OCI-LY3 (cell line): ENCODE data around the gene DCAF12.

Source experiments
- H2AFZ ChIP-seq: fragments of 200-600, 300-600 bp; shearing (Covaris generic); 2 replicates; pipeline ENCODE4 v1.6.0; 2014; ENCODE audit warnings: antibody characterized with exemption, low read depth, low read length
- H3K27ac ChIP-seq: fragments of 200-600, 300-600 bp; sonication (generic); 2 replicates; pipeline ENCODE4 v1.5.1; 2014; ENCODE audit warnings: mild to moderate bottlenecking, low read length, moderate library complexity, mixed read lengths
- H3K27me3 ChIP-seq: fragments of 200-600, 300-600 bp; sonication (generic); 2 replicates; pipeline ENCODE4 v1.6.1; 2014; ENCODE audit warnings: low read depth, low read length, mixed read lengths
- H3K36me3 ChIP-seq: fragments of 200-600, 300-600 bp; sonication (generic); replicated peaks from 2 replicates; pipeline ENCODE3; 2014; ENCODE audit warnings: low read depth, low read length, mixed read lengths
- H3K4me1 ChIP-seq: fragments of 300-600, 200-600 bp; sonication (generic); 2 replicates; pipeline ENCODE4 v1.6.1; 2014; ENCODE audit warnings: low read length, mixed read lengths
- H3K4me2 ChIP-seq: fragments of 200-600, 300-600 bp; sonication (generic); 2 replicates; pipeline ENCODE4 v1.6.1; 2014; ENCODE audit warnings: low read length, mixed read lengths
- H3K4me3 ChIP-seq: fragments of 300-600, 200-600 bp; sonication (generic); 2 replicates; pipeline ENCODE4 v1.5.1; 2014; ENCODE audit warnings: antibody characterized with exemption, mild to moderate bottlenecking, low read length, moderate library complexity
- H3K79me2 ChIP-seq: fragments of 300-600, 200-600 bp; shearing (Covaris generic); 2 replicates; pipeline ENCODE4 v1.6.1; 2014; ENCODE audit warnings: mild to moderate bottlenecking, low read length, mixed read lengths
- H3K9ac ChIP-seq: fragments of 300-600, 200-600 bp; shearing (Covaris generic); 2 replicates; pipeline ENCODE4 v1.6.0; 2014; ENCODE audit warnings: mild to moderate bottlenecking, low read length, moderate library complexity
- H3K9me3 ChIP-seq: fragments of 200-600, 300-600 bp; shearing (Covaris generic); 2 replicates; pipeline ENCODE4 v1.6.1; 2014; ENCODE audit warnings: low read length, mixed read lengths; ENCODE audit not compliant: insufficient read depth
- H4K20me1 ChIP-seq: fragments of 200-600, 300-600 bp; sonication (generic); 2 replicates; pipeline ENCODE4 v1.6.1; 2016; ENCODE audit warnings: low read length, mixed read lengths; ENCODE audit not compliant: insufficient read depth
- CTCF ChIP-seq: fragments of 200-600, 300-600 bp; sonication (generic); IDR thresholded peaks from 2 replicates; pipeline ENCODE4 v1.5.1; 2014; ENCODE audit warnings: antibody characterized with exemption, low read length, low read depth
- EZH2phosphoT487 ChIP-seq: fragments of 200-600 bp; shearing (Covaris generic); IDR thresholded peaks from 2 replicates; pipeline ENCODE4 v1.6.1; 2018; ENCODE audit warnings: antibody characterized with exemption, mixed run types, low read depth

The DCAF12 gene

GRCh38 chr9:34084562-34084961 is 41.9 kb downstream of the DCAF12 start:
- Histone ChIP-seq H3K27ac (no peak overlapping the region), H3K9ac (no peak overlapping the region), H2AFZ (no peak overlapping the region), H3K4me2 (no peak overlapping the region), H3K4me3 (no peak overlapping the region), H4K20me1 (no peaks in the 10 kb centered on the region), H3K36me3 (peaks cover 39% of the 10 kb centered on the region), H3K79me2 (no peaks in the 10 kb centered on the region), H3K9me3 (no peaks in the 10 kb centered on the region), H3K27me3 (no peaks in the 10 kb centered on the region), H3K4me1 (no peaks in the 10 kb centered on the region)
- TF ChIP-seq EZH2phosphoT487 (no peak), CTCF (no peak)

DNA sequence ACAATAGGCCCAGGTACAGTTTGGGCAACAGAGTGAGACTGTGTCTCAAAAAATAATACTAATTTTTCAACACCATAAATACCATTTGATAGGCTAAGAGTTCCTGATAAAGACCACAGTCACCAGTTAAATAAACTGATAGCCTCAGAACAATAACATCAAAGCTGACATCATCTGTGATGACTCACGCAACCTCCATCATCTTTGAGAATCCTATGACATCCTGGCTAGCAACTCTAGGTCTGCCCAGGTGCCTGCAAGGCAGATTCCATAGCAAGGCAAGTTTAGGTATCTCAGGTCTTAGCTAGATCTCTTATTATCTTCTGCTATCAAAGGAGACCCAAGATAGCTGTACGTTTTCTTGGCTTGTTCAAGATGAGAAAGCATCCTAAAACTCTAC is 47.3 kb downstream of the DCAF12 start:
- Histone ChIP-seq H2AFZ (no peak overlapping the region), H3K79me2 (no peaks in the 10 kb centered on the region), H3K9ac (no peak overlapping the region), H4K20me1 (no peaks in the 10 kb centered on the region), H3K27me3 (no peaks in the 10 kb centered on the region), H3K4me2 (no peak overlapping the region), H3K9me3 (no peaks in the 10 kb centered on the region), H3K4me1 (no peaks in the 10 kb centered on the region), H3K4me3 (no peak overlapping the region), H3K36me3 (peaks cover under 1% of the 10 kb centered on the region), H3K27ac (no peak overlapping the region)
- TF ChIP-seq CTCF (no peak), EZH2phosphoT487 (no peak)

DNA sequence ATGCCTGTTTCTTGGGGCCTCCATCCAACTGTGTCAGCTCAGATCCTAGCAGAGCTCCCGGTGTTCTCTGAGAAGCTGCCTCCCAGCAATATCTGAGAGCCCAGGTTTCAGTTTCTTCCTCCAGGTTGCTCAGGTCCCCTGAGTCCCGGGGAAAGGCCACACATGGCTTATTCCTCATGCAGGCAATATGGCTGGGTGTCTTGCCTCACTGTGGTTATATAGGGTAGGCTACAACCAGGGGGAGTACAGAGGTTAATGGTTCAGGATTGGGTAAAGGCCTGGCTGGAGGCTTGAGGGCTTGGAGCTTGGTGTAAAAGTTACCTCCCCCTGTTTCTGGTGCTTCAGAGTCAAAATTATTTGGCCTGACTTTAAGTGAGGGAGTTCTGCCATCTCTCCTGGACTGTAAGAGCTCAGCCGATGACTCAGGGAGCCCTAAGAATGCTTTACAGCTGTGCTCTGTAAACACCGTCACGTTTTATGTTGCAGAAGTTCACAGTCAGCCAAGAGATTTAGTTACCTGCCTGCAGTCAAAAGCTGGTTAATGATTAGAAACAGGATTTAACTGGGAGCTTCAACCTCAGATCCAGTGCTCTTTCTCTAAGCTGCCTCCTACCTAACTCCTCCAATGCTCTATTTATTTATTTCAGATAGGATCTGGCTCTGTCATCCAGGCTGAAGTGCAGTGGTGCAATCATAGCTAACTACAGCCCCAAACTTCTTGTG is 53.5 kb downstream of the DCAF12 start:
- Histone ChIP-seq H3K9ac (no peak overlapping the region), H3K27me3 (no peaks in the 10 kb centered on the region), H3K9me3 (no peaks in the 10 kb centered on the region), H3K79me2 (no peaks in the 10 kb centered on the region), H3K27ac (no peak overlapping the region), H2AFZ (peak overlapping the region; percentile 37), H3K4me1 (no peaks in the 10 kb centered on the region), H3K36me3 (no peaks in the 10 kb centered on the region), H4K20me1 (no peaks in the 10 kb centered on the region), H3K4me3 (no peak overlapping the region), H3K4me2 (no peak overlapping the region)
- TF ChIP-seq EZH2phosphoT487: no peak
- no peak for TF ChIP-seq CTCF

DNA sequence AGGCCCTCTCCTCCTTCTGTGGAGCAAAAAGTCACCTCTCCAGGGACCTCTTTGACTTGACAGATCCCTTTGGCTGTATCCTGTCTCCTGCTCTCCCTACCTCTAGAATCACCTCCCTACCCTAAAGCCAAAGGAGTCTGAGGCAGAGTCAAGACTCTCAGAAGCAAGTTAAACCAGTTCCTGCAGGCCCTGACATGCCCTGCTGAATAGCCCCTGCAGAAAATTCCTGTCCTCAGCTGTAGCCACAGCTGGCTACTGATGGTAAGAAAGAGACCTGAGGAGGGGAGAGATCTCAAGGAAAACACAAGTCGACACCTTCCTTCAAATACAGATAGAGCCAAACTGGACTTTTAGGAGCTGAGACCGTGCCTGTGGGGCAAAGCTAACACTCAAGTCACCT is 54.1 kb downstream of the DCAF12 start:
- Histone ChIP-seq H3K4me1 (no peaks in the 10 kb centered on the region), H4K20me1 (no peaks in the 10 kb centered on the region), H3K4me2 (no peak overlapping the region), H3K36me3 (no peaks in the 10 kb centered on the region), H3K27ac (no peak overlapping the region), H3K9ac (no peak overlapping the region), H2AFZ (peak overlapping the region; percentile 37; the same call in 1 of the 2 replicates), H3K4me3 (no peak overlapping the region), H3K79me2 (no peaks in the 10 kb centered on the region), H3K9me3 (no peaks in the 10 kb centered on the region), H3K27me3 (no peaks in the 10 kb centered on the region)
- TF ChIP-seq CTCF (no peak), EZH2phosphoT487 (no peak)
